GM23248 (cell line): ENCODE results near the gene ZNF683. TPM values are rescaled to one million over a fixed set of nuclear protein-coding genes. Genes with fewer than 3 reads are reported as not detected.
"Not testable (repeated sequence)": the region's sequence is repeated elsewhere in the genome, so short reads cannot be mapped to it uniquely, and the experiment has no call there.

Experiments used
- DNase-seq: peaks from one replicate; pipeline ENCODE4 v3.0.0-alpha.2; 2015
- H2AFZ ChIP-seq: fragments of 200-600 bp; sonication (generic); 2 replicates; pipeline ENCODE4 v1.6.1; 2016; ENCODE audit warnings: antibody characterized with exemption
- H3F3A ChIP-seq: fragments of 200-600 bp; sonication (generic); 2 replicates; pipeline ENCODE4 v1.6.1; 2016; ENCODE audit warnings: mild to moderate bottlenecking, antibody characterized with exemption, mixed run types; ENCODE audit not compliant: insufficient read depth
- H3K27ac ChIP-seq: fragments of 200-600 bp; sonication (generic); 2 replicates; pipeline ENCODE4 v1.5.1; 2016; ENCODE audit warnings: mild to moderate bottlenecking
- H3K27me3 ChIP-seq: fragments of 200-600 bp; sonication (generic); replicated peaks from 2 replicates; pipeline ENCODE4 v1.6.1; 2016; ENCODE audit warnings: mild to moderate bottlenecking; ENCODE audit not compliant: insufficient read depth
- H3K36me3 ChIP-seq: fragments of 200-600 bp; sonication (generic); 2 replicates; pipeline ENCODE4 v1.6.1; 2016; ENCODE audit warnings: low read depth, mild to moderate bottlenecking
- H3K4me1 ChIP-seq: fragments of 200-600 bp; sonication (generic); 2 replicates; pipeline ENCODE4 v1.6.1; 2016; ENCODE audit warnings: mild to moderate bottlenecking; ENCODE audit not compliant: insufficient read depth
- H3K4me2 ChIP-seq: fragments of 200-600 bp; sonication (generic); one replicate; pipeline ENCODE4 v1.6.1; 2016; ENCODE audit warnings: mild to moderate bottlenecking; ENCODE audit not compliant: unreplicated experiment
- H3K4me3 ChIP-seq: fragments of 200-600 bp; sonication (generic); 2 replicates; pipeline ENCODE4 v1.5.1; 2016; ENCODE audit warnings: mild to moderate bottlenecking
- H3K79me2 ChIP-seq: fragments of 200-600 bp; sonication (generic); 2 replicates; pipeline ENCODE4 v1.6.1; 2016; ENCODE audit warnings: mild to moderate bottlenecking; ENCODE audit not compliant: insufficient read depth
- H3K9ac ChIP-seq: fragments of 200-600 bp; sonication (generic); 2 replicates; pipeline ENCODE4 v1.6.1; 2016; ENCODE audit warnings: mild to moderate bottlenecking
- H3K9me2 ChIP-seq: fragments of 200-600 bp; sonication (generic); 2 replicates; pipeline ENCODE4 v1.6.1; 2016; ENCODE audit warnings: mixed run types, mild to moderate bottlenecking, moderate library complexity; ENCODE audit not compliant: insufficient read depth
- H3K9me3 ChIP-seq: fragments of 200-600 bp; sonication (generic); one replicate; pipeline ENCODE4 v1.6.1; 2017; ENCODE audit warnings: low read depth
- H4K20me1 ChIP-seq: fragments of 200-600 bp; sonication (generic); 2 replicates; pipeline ENCODE4 v1.6.0; 2016; ENCODE audit not compliant: insufficient read depth
- EZH2 ChIP-seq: fragments of 200-600 bp; sonication (generic); IDR thresholded peaks from 2 replicates; pipeline ENCODE4 v1.6.1; 2018; ENCODE audit warnings: antibody characterized with exemption, mild to moderate bottlenecking; ENCODE audit not compliant: insufficient read depth, poor library complexity, severe bottlenecking
- EZH2phosphoT487 ChIP-seq: fragments of 200-600 bp; sonication (generic); IDR thresholded peaks from 2 replicates; pipeline ENCODE4 v1.6.1; 2018; ENCODE audit warnings: antibody characterized with exemption, moderate library complexity, mild to moderate bottlenecking, low read depth; ENCODE audit not compliant: insufficient read depth
- WGBS, 2 experiments: methylation state at CpG; one replicate each; pipeline ENCODE4 v1.1.6; 2015 to 2017; ENCODE audit warnings: low lambda C conversion rate in 2 of 2, low coverage in 1 of 2; ENCODE audit errors: missing lambda C conversion rate in 2 of 2; 5-methylcytosine and 5-hydroxymethylcytosine counted together
- in situ Hi-C: fragments of 300-500 bp; cut with MboI; formaldehyde crosslinking; loops from 2 replicates; pipeline ENCODE4 v1.15.0; 2020
- polyA plus RNA-seq: library from polyadenylated mRNA; unstranded; fragments of >200 nt; fragmentation: Nextera tagmentation; extraction: Ambion mirVana; gene quantifications from 2 replicates; pipeline ENCODE4 v1.2.1, GENCODE V29; 2016
- total RNA-seq: library from RNA; depleted of rRNA; stranded (reverse); fragments of >200 nt; shearing (Covaris generic); gene quantifications from 2 replicates; pipeline ENCODE4 v1.2.3, GENCODE V29; 2014; rRNA removed

Gene ZNF683
- total RNA-seq (not detected in 2 replicates), polyA plus RNA-seq (not detected in 2 replicates)

- H3F3A ChIP-seq, in situ Hi-C loops, H3K27me3 ChIP-seq, H2AFZ ChIP-seq, H3K36me3 ChIP-seq, H3K9ac ChIP-seq, H3K79me2 ChIP-seq, H3K4me3 ChIP-seq, H3K9me2 ChIP-seq, H4K20me1 ChIP-seq, H3K27ac ChIP-seq, H3K4me2 ChIP-seq, DNase-seq, H3K9me3 ChIP-seq: not testable (repeated sequence)
- H3K4me1 ChIP-seq = peaks cover 19% of the 10 kb centered on the region
- WGBS, 2 experiments = 82 to 100% methylated on average over 2 to 3 of the region's 3 CpGs
Measured at GRCh38 chr1:26372611-26373010, at the start of gene ZNF683. Gene ZNF683, minus strand, starts transcription at chr1:26372750. Its CDS starts 4,179 bp downstream, at chr1:26368571.

GRCh38 chr1:26419494-26419893 lies 46.9 kb upstream of the ZNF683 start:
- 42 to 57% methylated on average over 2 of the region's 2 CpGs for WGBS, 2 experiments
- H3K4me2 ChIP-seq = no peak overlapping the region

DNA sequence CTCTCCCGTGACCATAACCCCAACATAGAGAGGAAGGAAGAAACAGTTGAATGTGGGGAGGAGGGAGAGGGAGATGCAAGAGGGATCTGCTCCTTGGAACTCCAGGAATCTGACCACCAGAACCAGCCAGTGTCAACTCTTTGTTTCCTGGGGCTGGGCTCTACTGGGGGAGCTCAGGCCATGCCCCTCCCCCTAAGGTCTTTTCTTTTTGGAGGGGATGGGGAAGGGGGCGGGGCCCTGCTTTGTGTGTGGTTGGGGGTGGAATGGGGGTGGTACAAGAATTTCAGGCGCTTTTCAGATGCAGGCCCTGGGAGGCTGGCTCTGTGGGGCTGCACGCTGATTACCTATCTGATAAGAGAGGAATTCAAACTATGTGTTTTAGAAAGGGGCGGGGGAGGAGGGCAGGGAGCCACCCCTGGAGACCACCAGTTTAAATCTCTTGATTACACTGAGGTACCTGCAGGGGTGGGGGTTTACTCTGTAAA lies 46.4 kb upstream of the ZNF683 start:
- H3F3A ChIP-seq = no peaks in the 10 kb centered on the region
- no peak for DNase-seq
- H3K4me3 ChIP-seq = no peak overlapping the region
- no peaks in the 10 kb centered on the region for H3K4me1 ChIP-seq
- no peaks in the 10 kb centered on the region for H3K36me3 ChIP-seq
- no peak for TF ChIP-seq EZH2phosphoT487
- no peak for TF ChIP-seq EZH2
- no peaks in the 10 kb centered on the region for H3K9me3 ChIP-seq
- H3K27ac ChIP-seq = no peak overlapping the region
- WGBS, 2 experiments = 2 to 10% methylated on average over 5 of the region's 5 CpGs
- no peaks in the 10 kb centered on the region for H4K20me1 ChIP-seq
- no peaks in the 10 kb centered on the region for H3K79me2 ChIP-seq
- no peak overlapping the region for H2AFZ ChIP-seq
- H3K9me2 ChIP-seq = no peaks in the 10 kb centered on the region
- in situ Hi-C loops = no loop called here
- H3K27me3 ChIP-seq = peaks cover 44% of the 10 kb centered on the region
- no peak overlapping the region for H3K4me2 ChIP-seq
- H3K9ac ChIP-seq = no peak overlapping the region

More at GRCh38 chr1:26419494-26419893, 46.9 kb upstream of the ZNF683 start:
- no peak for DNase-seq
- Histone ChIP-seq H2AFZ (no peak overlapping the region), H3K27me3 (peaks cover 39% of the 10 kb centered on the region), H3K9ac (no peak overlapping the region), H3K36me3 (no peaks in the 10 kb centered on the region), H3F3A (no peaks in the 10 kb centered on the region), H3K4me3 (no peak overlapping the region), H3K27ac (no peak overlapping the region), H3K9me2 (no peaks in the 10 kb centered on the region), H3K79me2 (no peaks in the 10 kb centered on the region), H3K4me1 (no peaks in the 10 kb centered on the region), H4K20me1 (no peaks in the 10 kb centered on the region), H3K9me3 (no peaks in the 10 kb centered on the region)
- TF ChIP-seq EZH2phosphoT487 (no peak), EZH2 (no peak)
- in situ Hi-C loops = no loop called here

DNA sequence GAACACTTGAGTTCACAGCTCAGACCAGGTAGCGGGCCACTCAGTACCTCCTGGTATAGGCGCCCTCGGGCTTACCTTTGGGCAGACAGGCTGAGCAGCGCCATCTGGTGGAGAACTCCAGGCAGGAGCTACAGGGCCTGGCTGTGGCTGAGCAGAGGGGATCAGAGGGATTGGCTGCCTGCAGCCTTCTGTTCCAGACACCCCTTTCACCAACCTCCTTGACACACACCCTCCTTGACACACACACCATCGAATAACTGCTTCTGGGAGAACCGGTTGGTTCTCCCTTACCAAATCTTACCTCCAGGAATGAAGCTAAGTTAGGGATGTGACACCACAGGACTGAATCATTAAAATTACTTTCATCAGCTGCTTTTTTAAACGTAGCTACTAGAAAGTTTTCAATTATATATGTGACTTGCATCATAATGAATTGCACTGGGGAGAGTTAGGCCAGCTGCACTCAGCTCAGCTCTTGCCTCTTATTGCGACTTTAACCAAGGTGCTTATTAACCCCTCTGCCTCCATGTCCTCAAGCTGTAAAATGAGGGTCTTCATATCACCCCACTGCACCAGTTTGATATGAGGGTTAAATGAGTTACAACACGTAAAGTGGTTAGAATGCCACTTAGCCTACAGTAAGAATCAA lies 44.7 kb upstream of the ZNF683 start:
- no peak for TF ChIP-seq EZH2
- TF ChIP-seq EZH2phosphoT487 = no peak
- Histone ChIP-seq H4K20me1 (no peaks in the 10 kb centered on the region), H3K9me3 (no peaks in the 10 kb centered on the region), H3K9ac (no peak overlapping the region), H3K79me2 (no peaks in the 10 kb centered on the region), H3K27ac (no peak overlapping the region), H3F3A (no peaks in the 10 kb centered on the region), H3K4me2 (no peak overlapping the region), H3K4me3 (no peak overlapping the region), H3K9me2 (no peaks in the 10 kb centered on the region), H3K4me1 (no peaks in the 10 kb centered on the region), H3K27me3 (peaks cover 52% of the 10 kb centered on the region), H3K36me3 (no peaks in the 10 kb centered on the region), H2AFZ (no peak overlapping the region)
- in situ Hi-C loops = no loop called here
- WGBS, 2 experiments = 14 to 18% methylated on average over 7 to 9 of the region's 9 CpGs
- peak; percentile 73 for DNase-seq
